HG03196 (cell line): ENCODE results near the gene CCL22.
A peak's percentile ranks its signal among the peaks of the same experiment; 100 is the strongest.
"Not testable (repeated sequence)": the region's sequence is repeated elsewhere in the genome, so short reads cannot be mapped to it uniquely, and the experiment has no call there.

Experiments used
- ATAC-seq: cut with Tn5 transposase; IDR thresholded peaks from one replicate; pipeline ENCODE4 v1.9.1; 2021; ENCODE audit not compliant: unreplicated experiment

Gene CCL22

DNA sequence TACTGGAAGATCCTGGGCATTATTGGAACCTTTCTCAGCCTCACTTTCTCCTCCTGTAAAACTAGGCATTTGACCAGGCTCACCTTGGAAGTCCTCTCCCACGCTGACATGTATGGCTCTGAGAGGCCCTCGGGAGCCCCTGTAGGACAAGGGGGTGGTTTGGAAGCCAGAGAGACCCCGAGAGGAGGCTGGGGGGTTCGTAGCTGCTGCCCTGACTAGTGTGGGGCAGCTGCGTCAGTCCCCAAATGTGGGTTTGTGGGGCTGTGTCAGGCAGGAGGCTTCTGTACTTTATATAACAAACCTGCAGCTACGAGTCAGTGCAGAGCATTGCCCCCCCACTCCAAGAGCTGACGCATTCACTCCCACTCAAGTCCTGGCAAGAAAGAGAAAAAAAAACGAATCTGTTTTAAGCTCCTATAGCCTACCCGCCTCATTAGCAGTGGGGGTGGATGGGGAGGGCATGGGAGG, 15.5 kb downstream of the CCL22 start:
- ATAC-seq = no peak

DNA sequence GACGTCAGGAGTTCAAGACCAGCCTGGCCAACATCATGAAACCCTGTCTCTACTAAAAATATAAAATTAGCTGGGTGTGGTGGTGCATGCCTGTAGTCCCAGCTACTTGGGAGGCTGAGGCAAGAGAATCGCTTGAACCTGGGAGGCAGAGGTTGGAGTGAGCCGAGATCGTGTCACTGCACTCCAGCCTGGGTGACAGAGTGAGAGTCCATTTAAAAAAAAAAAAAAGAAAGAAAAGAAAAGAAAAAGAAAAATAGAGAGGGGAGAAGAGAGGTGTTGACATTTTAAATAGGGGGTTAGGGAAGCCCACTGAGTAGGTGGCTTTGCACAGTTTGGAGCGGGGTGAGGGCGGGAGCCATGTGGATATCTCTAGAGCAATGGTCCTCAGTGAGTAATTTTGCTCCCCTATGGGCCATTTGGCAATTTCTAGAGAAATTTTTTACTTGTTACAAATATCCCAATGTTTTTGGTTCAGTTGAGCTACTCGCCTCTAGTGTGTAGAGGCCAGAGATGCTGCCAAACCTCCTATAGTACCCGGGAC, 16.4 kb downstream of the CCL22 start:
- ATAC-seq = not testable (repeated sequence)

DNA sequence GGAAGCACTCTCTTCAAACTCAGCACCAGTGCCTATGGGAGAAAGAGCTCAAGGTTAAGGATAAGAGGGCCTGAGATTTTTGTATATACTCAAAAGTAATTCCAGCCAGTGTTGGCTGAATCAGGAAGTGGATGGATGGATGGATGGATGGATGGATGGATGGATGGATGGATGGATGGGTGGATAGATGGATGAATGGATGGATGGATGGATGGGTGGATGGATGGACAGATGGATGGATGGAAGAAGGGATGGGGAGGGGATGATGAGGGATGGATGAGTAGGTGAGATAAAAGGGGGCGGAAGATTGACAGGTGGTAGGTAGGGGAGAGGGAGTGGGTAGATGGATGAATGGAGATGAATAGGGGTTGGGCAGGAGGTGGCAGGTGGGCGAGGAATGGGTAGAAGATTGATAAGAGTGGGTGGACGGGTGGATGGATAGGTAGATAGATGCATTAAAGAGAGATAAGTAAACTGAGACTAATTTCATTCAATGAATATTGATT, 17.8 kb downstream of the CCL22 start:
- ATAC-seq = no peak

DNA sequence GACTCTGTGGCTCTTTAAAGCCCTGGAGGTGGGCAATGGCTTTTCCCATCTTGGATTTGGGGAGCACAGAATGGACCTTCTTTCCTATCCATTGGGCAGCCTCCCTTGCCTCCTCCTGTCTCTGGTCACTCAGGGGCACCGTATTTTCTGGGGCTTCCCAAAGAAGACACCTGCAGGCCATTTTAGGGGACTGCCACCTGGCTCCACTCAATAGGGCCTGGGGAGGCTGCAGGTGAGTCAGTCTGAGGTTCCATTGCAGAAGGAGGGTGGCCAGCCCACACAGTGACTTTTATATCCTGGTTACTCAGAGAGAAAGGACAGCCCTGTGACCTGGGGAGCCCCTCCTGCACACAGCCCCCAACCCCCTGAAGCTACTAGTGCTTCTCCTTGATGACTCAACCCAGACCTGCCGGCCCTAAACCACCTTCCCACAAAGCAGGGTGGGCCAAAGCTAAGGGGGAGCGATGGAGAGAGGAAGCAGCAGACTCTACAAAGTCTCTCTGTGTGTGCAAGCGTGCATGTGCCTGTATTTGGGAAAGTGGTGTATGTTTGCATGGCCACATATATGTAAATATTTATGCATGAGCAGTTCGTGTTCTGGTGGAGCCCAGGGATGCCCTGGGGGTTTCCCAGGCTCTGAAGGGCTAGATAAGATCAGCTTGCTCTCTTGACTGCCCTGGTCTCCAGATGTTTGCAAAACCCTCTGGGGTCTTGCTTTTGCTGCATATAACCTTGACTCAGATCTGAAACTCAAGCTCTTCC, 18.7 kb downstream of the CCL22 start:
- peak; percentile 67 for ATAC-seq

DNA sequence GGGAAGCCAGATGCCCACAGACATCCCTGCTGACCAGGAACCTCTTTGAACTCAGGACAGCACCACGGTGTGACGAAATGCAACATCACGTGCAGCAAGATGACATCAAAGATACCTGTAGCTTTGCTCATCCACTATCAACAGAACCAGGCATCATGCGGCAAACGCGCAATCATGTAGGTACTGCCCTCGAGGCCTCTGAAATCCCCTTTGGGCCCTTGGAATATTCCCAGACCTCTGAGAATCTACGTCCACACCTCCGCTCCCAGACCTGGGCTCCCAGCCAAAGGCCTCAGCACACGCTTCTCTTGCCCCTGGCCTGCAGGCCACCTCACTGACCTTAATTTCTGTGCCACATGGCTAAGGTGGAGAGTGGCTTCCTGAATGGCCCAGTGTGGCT, 21.0 kb downstream of the CCL22 start:
- ATAC-seq = no peak

GRCh38 chr16:57380671-57381462, 22.3 kb downstream of the CCL22 start:
- no peak for ATAC-seq

- ATAC-seq = no peak
Measured at GRCh38 chr16:57381791-57382534, 23.4 kb downstream of the CCL22 start.

GRCh38 chr16:57382535-57383275, 24.1 kb downstream of the CCL22 start:
- no peak for ATAC-seq

DNA sequence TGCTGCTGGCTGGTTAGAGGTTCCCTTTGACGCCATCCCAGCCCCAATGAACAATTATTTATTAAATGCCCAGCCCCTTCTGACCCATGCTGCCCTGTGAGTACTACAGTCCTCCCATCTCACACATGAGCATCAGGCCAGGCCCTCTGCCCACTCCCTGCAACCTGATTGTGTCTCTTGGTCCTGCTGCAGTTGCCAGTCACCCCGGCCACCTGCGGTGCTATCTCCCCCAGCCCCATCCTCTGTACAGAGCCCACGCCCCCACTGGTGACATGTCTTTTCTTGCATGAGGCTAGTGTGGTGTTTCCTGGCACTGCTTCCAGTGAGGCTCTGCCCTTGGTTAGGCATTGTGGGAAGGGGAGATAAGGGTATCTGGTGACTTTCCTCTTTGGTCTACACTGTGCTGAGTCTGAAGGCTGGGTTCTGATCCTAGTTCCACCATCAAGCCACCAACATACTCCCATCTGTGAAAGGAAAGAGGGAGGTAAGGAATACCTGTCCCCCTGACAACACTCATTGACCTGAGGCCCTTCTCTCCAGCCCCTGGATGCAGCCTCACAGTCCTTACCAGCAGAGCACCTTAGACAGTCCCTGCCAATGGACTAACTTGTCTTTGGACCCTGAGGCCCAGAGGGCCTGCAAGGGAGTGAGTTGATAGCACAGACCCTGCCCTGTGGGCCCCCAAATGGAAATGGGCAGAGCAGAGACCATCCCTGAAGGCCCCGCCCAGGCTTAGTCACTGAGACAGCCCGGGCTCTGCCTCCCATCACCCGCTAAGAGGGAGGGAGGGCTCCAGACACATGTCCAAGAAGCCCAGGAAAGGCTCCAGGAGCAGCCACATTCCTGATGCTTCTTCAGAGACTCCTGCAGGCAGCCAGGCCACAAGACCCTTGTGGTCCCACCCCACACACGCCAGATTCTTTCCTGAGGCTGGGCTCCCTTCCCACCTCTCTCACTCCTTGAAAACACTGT, 25.0 kb downstream of the CCL22 start:
- ATAC-seq = no peak

GRCh38 chr16:57384248-57385070, 25.9 kb downstream of the CCL22 start:
- ATAC-seq = no peak

DNA sequence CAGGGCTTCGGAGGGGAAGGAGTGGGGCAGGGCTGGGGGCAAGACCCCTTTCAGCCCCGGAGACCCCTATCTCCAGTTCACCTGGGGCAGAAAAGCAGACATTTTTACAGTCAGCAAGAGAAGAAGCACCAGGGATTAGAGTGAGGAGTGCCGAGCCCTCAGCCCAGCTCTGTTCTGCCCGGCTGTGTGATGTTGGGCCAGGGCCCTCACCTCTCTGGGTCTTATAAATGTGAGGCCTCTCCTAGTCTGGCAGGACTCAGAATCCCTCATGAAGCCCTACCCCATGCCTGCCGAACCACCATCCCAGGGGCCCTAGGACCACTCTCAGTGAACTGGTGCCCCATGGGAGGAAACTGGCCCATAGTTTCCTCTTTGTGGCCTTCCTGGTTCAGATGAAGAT, 26.5 kb downstream of the CCL22 start:
- no peak for ATAC-seq

- no peak for ATAC-seq
Measured at GRCh38 chr16:57386381-57386951, 27.9 kb downstream of the CCL22 start.

DNA sequence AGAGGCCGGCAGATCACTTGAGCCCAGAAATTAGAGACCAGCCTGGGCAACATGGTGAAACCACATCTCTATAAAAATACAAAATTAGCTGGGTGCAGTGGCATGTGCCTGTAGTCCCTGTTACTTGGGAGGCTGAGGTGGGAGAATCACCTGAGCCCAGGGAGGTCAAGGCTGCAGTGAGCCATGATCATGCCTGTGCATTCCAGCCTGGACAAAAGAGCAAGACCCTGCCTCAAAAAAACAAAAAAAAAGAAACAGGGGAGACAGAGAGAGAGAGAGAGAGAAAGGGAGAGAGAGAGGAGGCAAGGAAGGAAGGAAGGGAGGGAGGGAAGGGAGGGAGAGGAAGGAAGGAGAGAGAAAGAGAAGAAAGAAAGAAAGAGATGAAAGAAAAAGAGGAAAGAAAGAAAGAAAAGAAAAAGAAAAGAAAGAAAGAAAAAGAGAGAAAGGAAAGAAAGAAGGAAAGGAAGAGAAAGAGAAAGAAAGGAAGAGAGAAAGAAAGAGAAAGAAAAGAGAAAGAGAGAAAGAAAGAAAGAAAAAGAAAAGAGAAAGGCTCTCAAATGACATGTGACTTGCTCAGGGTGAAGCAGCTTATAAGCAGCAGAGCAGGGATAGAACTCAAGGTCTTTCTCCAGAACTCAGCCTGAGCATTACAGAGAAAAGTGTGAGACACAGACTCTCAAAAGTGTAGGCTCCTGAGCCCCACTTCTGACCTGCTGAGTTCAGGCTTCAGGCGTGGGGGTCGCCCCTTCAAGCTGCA, 29.2 kb downstream of the CCL22 start:
- ATAC-seq = no peak

DNA sequence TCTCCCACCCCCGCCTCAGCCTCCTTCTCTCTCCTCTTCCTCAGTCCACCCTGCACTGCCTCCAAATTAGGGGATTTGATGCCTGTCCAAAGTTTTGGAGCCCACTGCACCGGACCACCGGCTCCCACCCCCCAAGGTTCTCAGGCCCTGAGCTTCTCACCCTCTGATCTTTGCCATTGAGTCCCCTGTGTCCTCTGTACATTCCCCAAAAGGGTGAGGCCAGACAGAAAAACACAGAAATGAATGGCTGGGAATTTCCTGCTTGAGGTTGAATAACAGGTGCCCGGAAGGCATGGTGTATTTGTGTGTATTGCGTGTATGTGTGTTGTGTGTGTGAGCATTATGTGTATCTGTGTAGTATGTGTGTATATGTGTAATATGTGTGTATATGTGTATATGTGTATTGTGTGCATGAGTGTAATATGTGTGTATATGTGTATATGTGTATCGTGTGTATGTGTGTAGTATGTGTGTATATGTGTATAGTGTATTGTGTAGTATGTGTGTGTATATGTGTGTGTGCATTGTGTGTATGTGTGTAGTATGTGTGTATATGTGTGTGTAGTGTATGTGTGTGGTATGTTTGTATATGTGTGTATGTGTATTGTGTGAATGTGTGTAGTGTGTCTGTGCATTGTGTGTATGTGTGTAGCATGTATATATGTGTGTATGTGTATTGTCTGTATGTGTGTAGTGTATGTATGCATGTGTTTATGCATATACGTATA, 29.9 kb downstream of the CCL22 start:
- ATAC-seq = no peak

DNA sequence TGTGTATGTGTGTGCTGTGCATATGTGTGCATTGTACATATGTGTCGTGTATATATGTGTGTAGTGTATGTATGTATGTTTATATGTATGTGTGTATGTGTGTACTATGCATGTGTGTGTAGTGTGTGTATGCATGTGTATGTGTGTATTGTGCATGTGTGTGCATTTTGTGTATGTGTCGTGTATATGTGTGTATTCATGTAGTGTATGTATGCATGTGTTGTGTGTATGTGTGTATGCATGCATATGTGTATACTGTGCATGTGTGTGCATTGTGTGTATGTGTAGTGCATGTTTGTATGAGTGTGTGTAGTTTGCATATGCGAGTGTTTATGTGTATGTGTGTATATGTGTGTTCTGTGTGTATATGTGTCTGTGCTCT, 30.5 kb downstream of the CCL22 start:
- no peak for ATAC-seq

DNA sequence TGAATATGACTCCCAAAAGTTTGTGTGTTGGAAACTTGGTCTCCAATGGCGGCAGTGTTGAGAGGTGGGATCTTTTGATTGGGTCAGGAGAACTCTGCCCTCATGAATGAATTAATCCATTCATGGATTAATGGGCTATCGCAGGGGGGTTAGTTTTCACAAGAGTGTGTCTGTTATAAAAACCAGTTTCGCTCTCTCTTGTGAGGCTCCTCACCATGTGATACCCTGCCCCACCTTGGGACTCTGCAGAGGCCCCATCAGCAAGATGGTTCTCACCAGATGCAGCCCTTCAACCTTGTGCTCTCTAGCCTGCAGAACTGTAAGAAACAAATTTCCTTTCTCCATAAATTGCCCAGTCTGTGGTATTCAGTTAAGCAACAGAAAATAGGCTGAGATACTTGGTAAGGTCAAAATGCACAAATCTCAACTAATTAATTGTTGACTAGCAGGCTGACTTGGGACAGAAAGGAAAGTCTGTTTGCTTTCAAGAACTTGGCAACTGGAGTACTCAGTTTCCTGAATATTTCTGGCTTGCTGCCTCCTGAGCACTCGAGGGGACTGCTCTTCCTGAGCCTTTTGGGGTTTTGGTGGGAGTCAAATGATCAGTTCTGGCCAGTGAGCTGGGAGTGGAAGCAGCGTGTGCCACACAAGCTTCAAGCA, 32.2 kb downstream of the CCL22 start:
- ATAC-seq = no peak
